Endothelial cell of umbilical vein (primary cell): ENCODE results near the gene EIF4B. TPM values are rescaled to one million over a fixed set of nuclear protein-coding genes. Genes with fewer than 3 reads are reported as not detected.

Source experiments
- BruUV-seq: library from RNA; stranded (reverse); fragments of 400-500 nt; replicated peaks from 2 replicates; lab custom pipeline; 2021; lab: Mats Ljungman, UMichigan
- CTCF ChIA-PET: fragments of 300-600, 350-600 bp; sonication (Branson Sonifier 250); formaldehyde crosslinking; loops from one replicate; lab custom pipeline; 2021; ENCODE audit warnings: antibody characterized with exemption, inconsistent platforms; lab: Charles Lee
- POLR2A ChIA-PET: fragments of 300-600, 350-600 bp; sonication (Branson Sonifier 250); formaldehyde crosslinking; loops from one replicate; lab custom pipeline; 2021; ENCODE audit warnings: antibody characterized with exemption, inconsistent platforms; lab: Charles Lee
- DNase-seq: peaks from one replicate; pipeline ENCODE4 v3.0.0-alpha.2; 2011; ENCODE audit warnings: low read depth, low spot score
- FAIRE-seq: peaks from 2 replicates; lab custom pipeline; 2011; peaks lifted over from hg19 to GRCh38; lab: Jason Lieb, UNC
- H2AFZ ChIP-seq: 2 replicates; pipeline ENCODE4 v1.6.0; 2012; ENCODE audit warnings: low read depth, low read length, control low read depth, inconsistent platforms
- H3K27ac ChIP-seq: 2 replicates; pipeline ENCODE4 v1.5.1; 2011; ENCODE audit warnings: low read depth, mild to moderate bottlenecking, control low read depth, low read length, moderate library complexity; ENCODE audit not compliant: insufficient read depth
- H3K27me3 ChIP-seq, 2 experiments: 2 replicates each; pipeline versions ENCODE4 v1.6.0 to v1.6.1; 2011; ENCODE audit warnings: low read length in 2 of 2, mixed read lengths in 1 of 2; ENCODE audit not compliant: control insufficient read depth in 2 of 2, insufficient read depth in 2 of 2
- H3K36me3 ChIP-seq, 2 experiments: 2 replicates in 1 of 2; 3 replicates in 1 of 2; pipeline ENCODE4 v1.5.1; 2011; ENCODE audit warnings: low read length in 2 of 2, mild to moderate bottlenecking in 1 of 2, moderate library complexity in 1 of 2; ENCODE audit not compliant: control insufficient read depth in 2 of 2, insufficient read depth in 2 of 2; ENCODE audit errors: extremely low read depth in 1 of 2
- H3K4me1 ChIP-seq: 3 replicates; pipeline ENCODE4 v1.5.1; 2011; ENCODE audit warnings: mild to moderate bottlenecking, low read length; ENCODE audit not compliant: control insufficient read depth, insufficient read depth; ENCODE audit errors: extremely low read depth
- H3K4me2 ChIP-seq: 2 replicates; pipeline ENCODE4 v1.6.1; 2011; ENCODE audit warnings: low read length, control low read depth, mixed read lengths; ENCODE audit not compliant: insufficient read depth
- H3K4me3 ChIP-seq, 3 experiments: fragments of 200-600 bp in 1 of 3; sonication (generic), shearing (Covaris generic) in 1 of 3; replicated peaks in 1 of 3; 2 replicates each; pipeline ENCODE4 v1.5.1; 2011 to 2016; ENCODE audit warnings: control low read depth in 3 of 3, low read length in 3 of 3, mild to moderate bottlenecking in 2 of 3, inconsistent platforms in 1 of 3, low read depth in 1 of 3, moderate library complexity in 1 of 3; ENCODE audit not compliant: insufficient read depth in 1 of 3
- H3K79me2 ChIP-seq: 2 replicates; pipeline ENCODE4 v1.6.0; 2012; ENCODE audit warnings: low read length, inconsistent platforms; ENCODE audit not compliant: control insufficient read depth, insufficient read depth
- H3K9ac ChIP-seq: replicated peaks from 2 replicates; pipeline ENCODE3; 2011; ENCODE audit warnings: low read length, control low read depth; ENCODE audit not compliant: insufficient read depth; ENCODE audit errors: extremely low read depth
- H3K9me1 ChIP-seq: replicated peaks from 3 replicates; pipeline ENCODE4 v1.6.0; 2011; ENCODE audit warnings: mild to moderate bottlenecking, low read length; ENCODE audit not compliant: control insufficient read depth, insufficient read depth; ENCODE audit errors: extremely low read depth
- H3K9me3 ChIP-seq: replicated peaks from 2 replicates; pipeline ENCODE4 v1.5.1; 2012; ENCODE audit warnings: low read length, inconsistent platforms; ENCODE audit not compliant: control insufficient read depth, insufficient read depth
- H4K20me1 ChIP-seq: replicated peaks from 2 replicates; pipeline ENCODE3; 2011; ENCODE audit warnings: mild to moderate bottlenecking, low read length; ENCODE audit not compliant: control insufficient read depth, insufficient read depth; ENCODE audit errors: extremely low read depth
- FOS ChIP-seq: IDR thresholded peaks from 2 replicates; pipeline ENCODE4 v1.6.1; 2011; ENCODE audit warnings: mild to moderate bottlenecking, low read length, moderate library complexity, borderline replicate concordance; ENCODE audit not compliant: insufficient read depth
- MYC ChIP-seq: IDR thresholded peaks from one replicate; pipeline ENCODE4 v1.6.1; 2011; ENCODE audit warnings: mild to moderate bottlenecking, low read depth, low read length
- POLR2A ChIP-seq: IDR thresholded peaks from 2 replicates; pipeline ENCODE4 v1.6.1; 2012; ENCODE audit warnings: low read depth, mild to moderate bottlenecking, control low read depth, low read length
- POLR2AphosphoS5 ChIP-seq: IDR thresholded peaks from 2 replicates; pipeline ENCODE4 v1.6.1; 2012; ENCODE audit warnings: low read depth, mild to moderate bottlenecking, control low read depth, low read length, moderate library complexity; ENCODE audit not compliant: insufficient read depth
- dilution Hi-C: fragments of 300-500 bp; cut with MboI; formaldehyde crosslinking; loops from one replicate; pipeline ENCODE4 v1.15.0; 2019; ENCODE audit warnings: low sequenced_read_pairs; ENCODE audit not compliant: extremely low pct_ligation_motif_present
- intact Hi-C: fragments of 100-400 bp; cut with micrococcal nuclease; formaldehyde crosslinking; loops from one replicate; pipeline ENCODE4 v1.10.0; 2022
- polyA plus RNA-seq, 4 experiments: library from polyadenylated mRNA; depleted of rRNA in 3 of 4; stranded (reverse) in 3 of 4; unstranded in 1 of 4; fragments of >200 nt; gene quantifications; 2 replicates each; pipeline versions ENCODE4 v1.2.1 to v1.2.3, GENCODE V29; 2011 to 2012; ENCODE audit warnings: missing spikeins in 1 of 4
- total RNA-seq: library from RNA; stranded (reverse); gene quantifications from 2 replicates; pipeline ENCODE4 v1.2.3, GENCODE V29; 2021
- TF ChIP-seq, protein P1 (sequence below), 2 donors: IDR thresholded peaks; 1 replicate in 1 of 2; 2 replicates in 1 of 2; pipeline ENCODE4 v1.5.1; 2011; ENCODE audit warnings: low read length in 2 of 2, mild to moderate bottlenecking in 2 of 2, moderate library complexity in 2 of 2, control low read depth in 1 of 2, inconsistent platforms in 1 of 2, low read depth in 1 of 2; ENCODE audit not compliant: insufficient read depth in 1 of 2; ENCODE audit errors: extremely low read depth in 1 of 2
- TF ChIP-seq, protein P2 (sequence below): IDR thresholded peaks from 2 replicates; pipeline ENCODE4 v1.6.1; 2011; ENCODE audit not compliant: insufficient read depth, insufficient read length

The EIF4B gene
- total and polyA plus RNA-seq, 2 donors (not counting 3 experiments of a cell fraction or from before 2014, with no cell fraction given): 233 to 382 TPM

DNA sequence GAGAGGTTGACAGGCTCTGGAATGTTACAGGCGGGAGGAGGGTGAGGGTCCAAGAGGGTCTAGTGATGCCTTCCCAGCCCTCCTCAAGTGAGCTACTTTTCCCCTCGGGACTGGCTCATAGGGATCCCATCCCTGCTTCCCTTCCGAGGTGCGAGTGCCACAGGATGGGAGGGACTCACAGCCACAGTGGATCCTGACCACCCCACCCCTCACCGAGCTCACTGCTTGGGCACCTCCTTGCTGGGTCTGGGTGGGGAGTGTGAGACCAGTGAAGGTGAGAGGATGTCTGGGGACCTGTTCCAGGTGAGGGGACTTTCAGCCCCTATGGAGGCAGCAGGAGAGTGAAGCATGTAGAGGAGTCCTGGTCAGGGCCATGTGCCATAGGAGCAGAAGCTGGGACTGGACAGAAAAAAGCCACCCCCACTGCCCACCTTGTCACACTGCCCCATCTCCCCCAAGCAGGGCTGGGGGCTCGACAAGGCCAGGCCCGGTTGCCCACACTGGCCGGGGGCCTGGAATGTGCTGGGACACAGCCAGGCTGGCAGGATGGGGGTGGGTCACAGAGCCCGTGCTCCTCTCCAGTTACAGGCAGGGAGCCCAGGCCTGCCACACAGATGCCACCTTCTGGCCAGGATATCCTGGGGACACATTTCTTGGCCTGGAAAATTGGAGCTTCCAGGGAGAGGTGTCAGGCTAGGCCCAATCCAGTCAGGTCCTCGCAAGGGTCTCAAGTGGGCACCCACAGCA is 42.0 kb downstream of the EIF4B start:
- BruUV-seq: no TSS peak
- Histone ChIP-seq H4K20me1 (no peaks in the 10 kb centered on the region), H3K4me3 (peak overlapping the region in 1 of 3 experiments; percentile 31), H3K79me2 (peaks cover 15% of the 10 kb centered on the region), H3K27me3 (no peaks in the 10 kb centered on the region), H3K36me3 (no peaks in the 10 kb centered on the region), H3K9ac (no peak overlapping the region), H3K4me1 (peaks cover 57% of the 10 kb centered on the region), H3K27ac (peak overlapping the region; percentile 60), H3K9me3 (no peaks in the 10 kb centered on the region), H2AFZ (no peak overlapping the region), H3K9me1 (no peaks in the 10 kb centered on the region), H3K4me2 (peak overlapping the region; percentile 85)
- CTCF ChIA-PET: interaction anchor here (1.0 to 4.5 kb wide), 6 partner anchors 9 to 54 kb away, joined by 4 to 45 read pairs (median 15); no protein-coding TSS in a partner anchor
- peak; percentile 41 for DNase-seq
- POLR2A ChIA-PET: interaction anchor here (0.6 to 1.0 kb wide), 2 partner anchors 31 to 212 kb away, joined by 3 read pairs; partner anchors contain the start of gene SPRYD3
- dilution Hi-C loops: no loop called here
- TF ChIP-seq FOS (no peak), MYC (no peak), POLR2A (no peak), POLR2AphosphoS5 (peak; percentile 27)
- TF ChIP-seq, protein P1, sequence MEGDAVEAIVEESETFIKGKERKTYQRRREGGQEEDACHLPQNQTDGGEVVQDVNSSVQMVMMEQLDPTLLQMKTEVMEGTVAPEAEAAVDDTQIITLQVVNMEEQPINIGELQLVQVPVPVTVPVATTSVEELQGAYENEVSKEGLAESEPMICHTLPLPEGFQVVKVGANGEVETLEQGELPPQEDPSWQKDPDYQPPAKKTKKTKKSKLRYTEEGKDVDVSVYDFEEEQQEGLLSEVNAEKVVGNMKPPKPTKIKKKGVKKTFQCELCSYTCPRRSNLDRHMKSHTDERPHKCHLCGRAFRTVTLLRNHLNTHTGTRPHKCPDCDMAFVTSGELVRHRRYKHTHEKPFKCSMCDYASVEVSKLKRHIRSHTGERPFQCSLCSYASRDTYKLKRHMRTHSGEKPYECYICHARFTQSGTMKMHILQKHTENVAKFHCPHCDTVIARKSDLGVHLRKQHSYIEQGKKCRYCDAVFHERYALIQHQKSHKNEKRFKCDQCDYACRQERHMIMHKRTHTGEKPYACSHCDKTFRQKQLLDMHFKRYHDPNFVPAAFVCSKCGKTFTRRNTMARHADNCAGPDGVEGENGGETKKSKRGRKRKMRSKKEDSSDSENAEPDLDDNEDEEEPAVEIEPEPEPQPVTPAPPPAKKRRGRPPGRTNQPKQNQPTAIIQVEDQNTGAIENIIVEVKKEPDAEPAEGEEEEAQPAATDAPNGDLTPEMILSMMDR (IDR thresholded peaks at IDR 0.05; ENCODE audit: extremely low read depth in 1 of 2, insufficient read depth in 1 of 2, low read depth in 1 of 2, low read length in 2 of 2): peak in 1 of 2 donors; percentile 3
- TF ChIP-seq, protein P2, sequence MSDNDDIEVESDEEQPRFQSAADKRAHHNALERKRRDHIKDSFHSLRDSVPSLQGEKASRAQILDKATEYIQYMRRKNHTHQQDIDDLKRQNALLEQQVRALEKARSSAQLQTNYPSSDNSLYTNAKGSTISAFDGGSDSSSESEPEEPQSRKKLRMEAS: no peak
- intact Hi-C loops: loop anchor here (1.0 kb wide), 1 partner anchor 10 kb away; no protein-coding TSS in a partner anchor
- FAIRE-seq: peak; percentile 86
